ENCODE results near the gene PSMD6.
A peak's percentile ranks its signal among the peaks of the same experiment; 100 is the strongest.

The PSMD6 gene

GRCh38 chr3:63976872-63977200 is 46.5 kb downstream of the PSMD6 start:
- no peak for DNase-seq (ENCODE audit: low spot score)

- no peak for DNase-seq (ENCODE audit: low spot score)
Measured at GRCh38 chr3:63976161-63976871, 47.0 kb downstream of the PSMD6 start.

GRCh38 chr3:63975723-63976122 is 47.6 kb downstream of the PSMD6 start:
- DNase-seq (ENCODE audit: low spot score) = no peak

- DNase-seq (ENCODE audit: low spot score) = no peak
Measured at GRCh38 chr3:63974451-63974850, 48.8 kb downstream of the PSMD6 start.

GRCh38 chr3:63973406-63973805 is 49.9 kb downstream of the PSMD6 start:
- DNase-seq (ENCODE audit: low spot score) = no peak

- no peak for DNase-seq (ENCODE audit: low spot score)
Measured at GRCh38 chr3:63972987-63973386, 50.3 kb downstream of the PSMD6 start.

GRCh38 chr3:63972196-63972595 is 51.1 kb downstream of the PSMD6 start:
- no peak for DNase-seq (ENCODE audit: low spot score)

GRCh38 chr3:63970631-63971475 is 52.4 kb downstream of the PSMD6 start:
- DNase-seq (ENCODE audit: low spot score) = no peak

GRCh38 chr3:63969876-63970275 is 53.4 kb downstream of the PSMD6 start:
- no peak for DNase-seq (ENCODE audit: low spot score)

- DNase-seq (ENCODE audit: low spot score) = peak; percentile 26
Measured at GRCh38 chr3:63968612-63969350, 54.5 kb downstream of the PSMD6 start.

GRCh38 chr3:63967675-63968611 is 55.4 kb downstream of the PSMD6 start:
- peak; percentile 67 for DNase-seq (ENCODE audit: low spot score)

GRCh38 chr3:63966871-63967270 is 56.4 kb downstream of the PSMD6 start:
- DNase-seq (ENCODE audit: low spot score) = no peak

- DNase-seq (ENCODE audit: low spot score) = no peak
Measured at GRCh38 chr3:63966007-63966406, 57.3 kb downstream of the PSMD6 start.

GRCh38 chr3:63964681-63965485 is 58.4 kb downstream of the PSMD6 start:
- DNase-seq (ENCODE audit: low spot score) = no peak

- DNase-seq (ENCODE audit: low spot score) = no peak
Measured at GRCh38 chr3:63963496-63963895, 59.8 kb downstream of the PSMD6 start.

- DNase-seq (ENCODE audit: low spot score) = peak; percentile 76
Measured at GRCh38 chr3:63961891-63962290, 61.4 kb downstream of the PSMD6 start.

Data from CD4-positive, alpha-beta T cell treated with Interleukin-15 for 4 hours (primary cell).